Measurements from ENCODE around the gene USP21.

USP21 gene

GRCh38 chr1:161177112-161177935 lies 18.0 kb downstream of the USP21 start, which contains the start of gene B4GALT3:
B4GALT3 (minus strand) TSS chr1:161177507; CDS start chr1:161176060, 1,447 bp downstream.
- H3K4me3 ChIP-seq (ENCODE audit: low read depth, low read length) = peak within 1 kb of the TSS; percentile 88
- no peak for TF ChIP-seq CTCF (IDR thresholded peaks at IDR 0.05; ENCODE audit: low read depth, low read length)

GRCh38 chr1:161177936-161178244 lies 18.6 kb downstream of the USP21 start:
- TF ChIP-seq CTCF (IDR thresholded peaks at IDR 0.05; ENCODE audit: low read depth, low read length) = no peak
- no peak overlapping the region for H3K4me3 ChIP-seq (ENCODE audit: low read depth, low read length)

GRCh38 chr1:161179698-161180097 lies 20.4 kb downstream of the USP21 start:
- H3K4me3 ChIP-seq (ENCODE audit: low read depth, low read length) = no peak overlapping the region
- no peak for TF ChIP-seq CTCF (IDR thresholded peaks at IDR 0.05; ENCODE audit: low read depth, low read length)

- TF ChIP-seq CTCF (IDR thresholded peaks at IDR 0.05; ENCODE audit: low read depth, low read length) = no peak
- no peak overlapping the region for H3K4me3 ChIP-seq (ENCODE audit: low read depth, low read length)
Observed at GRCh38 chr1:161180639-161181038, 21.3 kb downstream of the USP21 start.

- H3K4me3 ChIP-seq (ENCODE audit: low read depth, low read length) = no peak overlapping the region
Observed at GRCh38 chr1:161182214-161182613, 22.9 kb downstream of the USP21 start.

GRCh38 chr1:161185282-161185682 lies 26.0 kb downstream of the USP21 start:
- no peak for TF ChIP-seq CTCF (IDR thresholded peaks at IDR 0.05; ENCODE audit: low read depth, low read length)
- H3K4me3 ChIP-seq (ENCODE audit: low read depth, low read length) = no peak overlapping the region

More at GRCh38 chr1:161182214-161182613, 22.9 kb downstream of the USP21 start:
- no peak for TF ChIP-seq CTCF (IDR thresholded peaks at IDR 0.05; ENCODE audit: low read depth, low read length)

- no peak overlapping the region for H3K4me3 ChIP-seq (ENCODE audit: low read depth, low read length)
- no peak for TF ChIP-seq CTCF (IDR thresholded peaks at IDR 0.05; ENCODE audit: low read depth, low read length)
Observed at GRCh38 chr1:161185732-161186311, 26.5 kb downstream of the USP21 start.
